Neuronal stem cell (in vitro differentiated cells): ENCODE measurements around the gene TRPM2.

Experiments used
- DNase-seq: peaks from one replicate; pipeline ENCODE4 v3.0.0-alpha.2; 2013; ENCODE audit warnings: low spot score
- H2AFZ ChIP-seq: one replicate; pipeline ENCODE4 v1.6.1; 2013; ENCODE audit warnings: mild to moderate bottlenecking, low read length, inconsistent platforms
- H2AK5ac ChIP-seq: 2 replicates; pipeline ENCODE4 v1.6.1; 2013; ENCODE audit warnings: low read depth, mild to moderate bottlenecking, inconsistent platforms, low read length, moderate library complexity, mixed read lengths
- H2BK120ac ChIP-seq: 2 replicates; pipeline ENCODE4 v1.6.1; 2013; ENCODE audit warnings: low read depth, mild to moderate bottlenecking, inconsistent platforms, low read length, moderate library complexity, mixed read lengths
- H2BK12ac ChIP-seq: one replicate; pipeline ENCODE4 v1.6.1; 2013; ENCODE audit warnings: low read length, inconsistent platforms
- H2BK15ac ChIP-seq: 2 replicates; pipeline ENCODE4 v1.6.1; 2013; ENCODE audit warnings: mild to moderate bottlenecking, low read length, inconsistent platforms, mixed read lengths
- H2BK5ac ChIP-seq: one replicate; pipeline ENCODE4 v1.6.1; 2013; ENCODE audit warnings: inconsistent platforms, mild to moderate bottlenecking, low read length, moderate library complexity
- H3K14ac ChIP-seq: one replicate; pipeline ENCODE4 v1.6.1; 2013; ENCODE audit warnings: low read length, inconsistent platforms
- H3K18ac ChIP-seq: 2 replicates; pipeline ENCODE4 v1.6.1; 2013; ENCODE audit warnings: low read length, inconsistent platforms
- H3K23ac ChIP-seq: 2 replicates; pipeline ENCODE4 v1.6.1; 2013; ENCODE audit warnings: low read depth, mild to moderate bottlenecking, mixed read lengths, low read length, inconsistent platforms; ENCODE audit not compliant: poor library complexity
- H3K27ac ChIP-seq: replicated peaks from 3 replicates; pipeline ENCODE4 v1.5.1; 2013; ENCODE audit warnings: low read length, inconsistent platforms
- H3K27me3 ChIP-seq, 3 experiments: 2 replicates each; pipeline ENCODE4 v1.6.1; 2013; ENCODE audit warnings: low read length in 3 of 3, mild to moderate bottlenecking in 2 of 3, inconsistent platforms in 1 of 3, low read depth in 1 of 3, mixed read lengths in 1 of 3, moderate library complexity in 1 of 3; ENCODE audit not compliant: control insufficient read depth in 3 of 3, insufficient read depth in 3 of 3
- H3K36me3 ChIP-seq, 2 donors: replicated peaks in 1 of 2; 2 replicates each; pipeline ENCODE4 v1.6.1; 2013; ENCODE audit warnings: low read length in 2 of 2; ENCODE audit not compliant: control insufficient read depth in 2 of 2, insufficient read depth in 2 of 2
- H3K4ac ChIP-seq: 2 replicates; pipeline ENCODE4 v1.6.1; 2013; ENCODE audit warnings: inconsistent platforms, mild to moderate bottlenecking, low read length, moderate library complexity
- H3K4me1 ChIP-seq, 2 donors: 1 replicate in 1 of 2; 2 replicates in 1 of 2; pipeline ENCODE4 v1.6.1; 2013; ENCODE audit warnings: low read length in 2 of 2, low read depth in 1 of 2; ENCODE audit not compliant: control insufficient read depth in 2 of 2, insufficient read depth in 1 of 2
- H3K4me2 ChIP-seq: one replicate; pipeline ENCODE4 v1.6.1; 2013; ENCODE audit warnings: mild to moderate bottlenecking, low read length, inconsistent platforms; ENCODE audit not compliant: insufficient read depth, poor library complexity, severe bottlenecking
- H3K4me3 ChIP-seq, 2 donors: 2 replicates each; pipeline ENCODE4 v1.5.1; 2013; ENCODE audit warnings: low read length in 2 of 2, mild to moderate bottlenecking in 2 of 2, inconsistent platforms in 1 of 2, moderate library complexity in 1 of 2
- H3K79me1 ChIP-seq: one replicate; pipeline ENCODE4 v1.6.1; 2013; ENCODE audit warnings: low read depth, mild to moderate bottlenecking, inconsistent platforms, low read length, moderate library complexity
- H3K9ac ChIP-seq: one replicate; pipeline ENCODE4 v1.6.1; 2013; ENCODE audit warnings: mild to moderate bottlenecking, low read depth, low read length, inconsistent platforms; ENCODE audit not compliant: poor library complexity
- H3K9me3 ChIP-seq, 2 donors: replicated peaks in 1 of 2; 2 replicates each; pipeline versions ENCODE3 to v1.6.1; 2013; ENCODE audit warnings: low read length in 2 of 2, mild to moderate bottlenecking in 2 of 2, inconsistent platforms in 1 of 2, low read depth in 1 of 2, mixed read lengths in 1 of 2, moderate library complexity in 1 of 2; ENCODE audit not compliant: control insufficient read depth in 2 of 2, insufficient read depth in 1 of 2
- H4K8ac ChIP-seq: one replicate; pipeline ENCODE4 v1.6.1; 2013; ENCODE audit warnings: low read depth, mild to moderate bottlenecking, inconsistent platforms, low read length, moderate library complexity
- H4K91ac ChIP-seq: one replicate; pipeline ENCODE4 v1.6.1; 2013; ENCODE audit warnings: low read length, low read depth, mild to moderate bottlenecking, inconsistent platforms; ENCODE audit not compliant: poor library complexity
- WGBS, 2 donors: extraction: QIAGEN DNeasy Blood & Tissue Kit; methylation state at CpG; one replicate each; pipeline ENCODE4 v1.1.7; 2013; ENCODE audit warnings: missing lambda C conversion rate in 2 of 2, mixed read lengths in 1 of 2; ENCODE audit not compliant: insufficient read length in 2 of 2, insufficient replicate concordance in 1 of 2; ENCODE audit errors: extremely low coverage in 2 of 2; 5-methylcytosine and 5-hydroxymethylcytosine counted together

Gene TRPM2

GRCh38 chr21:44434936-44435635 lies 81.7 kb downstream of the TRPM2 start:
- H2BK5ac ChIP-seq = peak overlapping the region; percentile 66
- no peak overlapping the region for H3K9ac ChIP-seq
- no peak overlapping the region for H3K27ac ChIP-seq
- no peak overlapping the region for H4K8ac ChIP-seq
- H3K4me1 ChIP-seq = no peaks in the 10 kb centered on the region
- H3K14ac ChIP-seq = no peak overlapping the region
- no peak overlapping the region for H2BK120ac ChIP-seq
- no peak for DNase-seq
- H3K18ac ChIP-seq = peak overlapping the region; percentile 48
- no peaks in the 10 kb centered on the region for H3K36me3 ChIP-seq
- H2BK12ac ChIP-seq = peak overlapping the region; percentile 58
- no peak overlapping the region for H4K91ac ChIP-seq
- no peak overlapping the region for H2AFZ ChIP-seq
- peak overlapping the region; percentile 70 for H2AK5ac ChIP-seq
- H3K27me3 ChIP-seq = peaks cover 0 to 13% (median 0%) of the 10 kb centered on the region in 3 experiments
- H3K4me2 ChIP-seq = no peak overlapping the region
- H3K4me3 ChIP-seq = peak overlapping the region in 1 of 2 donors; percentile 44
- WGBS, 2 donors = no CpG with 5 or more reads among the region's 28 CpGs
- H2BK15ac ChIP-seq = peak overlapping the region; percentile 55
- H3K79me1 ChIP-seq = peaks cover 2% of the 10 kb centered on the region
- H3K9me3 ChIP-seq = peaks cover 0 to under 1% of the 10 kb centered on the region in 2 donors
- H3K23ac ChIP-seq = peak overlapping the region; percentile 2
- no peak overlapping the region for H3K4ac ChIP-seq

DNA sequence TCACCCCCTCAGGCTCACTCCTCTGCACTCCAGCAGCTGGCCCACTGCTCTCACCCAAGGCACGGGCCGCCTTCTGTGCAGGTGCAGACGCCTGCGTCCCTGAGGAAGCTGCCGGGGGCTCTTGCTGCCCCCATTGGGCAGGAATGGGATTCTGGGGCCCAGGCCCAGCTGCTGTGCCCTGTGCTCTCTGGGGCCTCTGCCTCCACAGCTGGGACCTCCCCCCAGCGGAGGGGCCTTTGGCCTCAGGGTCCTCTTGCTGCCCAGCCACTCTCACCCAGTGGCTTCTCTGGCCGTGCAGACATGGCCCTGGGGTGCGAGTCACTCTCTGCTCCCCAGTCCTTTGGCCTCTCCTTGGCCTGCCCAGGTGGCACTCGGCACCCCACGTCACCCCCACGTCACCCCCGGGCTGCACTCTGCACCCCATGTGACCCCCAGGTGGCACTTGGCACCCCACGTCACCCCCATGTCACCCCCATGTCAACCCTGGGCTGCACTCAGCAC lies 82.7 kb downstream of the TRPM2 start:
- Histone ChIP-seq H2BK12ac (no peak overlapping the region), H3K14ac (no peak overlapping the region), H2BK15ac (no peak overlapping the region), H3K9me3 (no peaks in the 10 kb centered on the region), H3K23ac (peak overlapping the region; percentile 65), H4K8ac (no peak overlapping the region), H3K4me1 (no peaks in the 10 kb centered on the region), H2BK5ac (peak overlapping the region; percentile 53), H4K91ac (peak overlapping the region; percentile 30), H3K4me2 (no peak overlapping the region), H3K4ac (no peak overlapping the region), H3K27me3 (peaks cover 0 to 13% (median 0%) of the 10 kb centered on the region in 3 experiments), H3K79me1 (peaks cover 2% of the 10 kb centered on the region), H3K18ac (no peak overlapping the region), H3K4me3 (no peak overlapping the region), H2AK5ac (no peak overlapping the region), H2BK120ac (no peak overlapping the region), H3K27ac (no peak overlapping the region), H3K9ac (peak overlapping the region; percentile 4), H2AFZ (no peak overlapping the region), H3K36me3 (no peaks in the 10 kb centered on the region)
- WGBS, 2 donors = no CpG with 5 or more reads among the region's 13 CpGs
- no peak for DNase-seq

GRCh38 chr21:44436958-44437357 lies 83.5 kb downstream of the TRPM2 start:
- Histone ChIP-seq H2BK12ac (no peak overlapping the region), H2BK120ac (no peak overlapping the region), H3K4me2 (no peak overlapping the region), H3K18ac (no peak overlapping the region), H3K9ac (no peak overlapping the region), H3K23ac (no peak overlapping the region), H3K9me3 (peaks cover 0 to 1% of the 10 kb centered on the region in 2 donors), H3K79me1 (peaks cover 2% of the 10 kb centered on the region), H3K27ac (no peak overlapping the region), H2AFZ (peak overlapping the region; percentile 45), H3K4ac (no peak overlapping the region), H3K4me1 (no peaks in the 10 kb centered on the region), H3K14ac (no peak overlapping the region), H3K4me3 (no peak overlapping the region), H4K91ac (no peak overlapping the region), H3K36me3 (no peaks in the 10 kb centered on the region), H4K8ac (no peak overlapping the region), H2AK5ac (peak overlapping the region; percentile 25), H3K27me3 (peaks cover 0 to 13% (median 0%) of the 10 kb centered on the region in 3 experiments), H2BK5ac (no peak overlapping the region), H2BK15ac (no peak overlapping the region)
- DNase-seq = no peak
- no CpG with 5 or more reads among the region's 18 CpGs for WGBS, 2 donors

- Histone ChIP-seq H2AFZ (peak overlapping the region; percentile 45), H3K4me1 (no peaks in the 10 kb centered on the region), H3K79me1 (peaks cover 2% of the 10 kb centered on the region), H2BK5ac (no peak overlapping the region), H2AK5ac (peak overlapping the region; percentile 25), H3K27me3 (peaks cover 0 to 12% (median 0%) of the 10 kb centered on the region in 3 experiments), H3K4me2 (no peak overlapping the region), H2BK12ac (no peak overlapping the region), H3K9ac (no peak overlapping the region), H2BK120ac (no peak overlapping the region), H3K9me3 (peaks cover 0 to 1% of the 10 kb centered on the region in 2 donors), H3K36me3 (no peaks in the 10 kb centered on the region), H4K91ac (no peak overlapping the region), H4K8ac (no peak overlapping the region), H3K14ac (no peak overlapping the region), H3K23ac (no peak overlapping the region), H3K4me3 (no peak overlapping the region), H3K18ac (no peak overlapping the region), H2BK15ac (no peak overlapping the region), H3K4ac (no peak overlapping the region), H3K27ac (no peak overlapping the region)
- no peak for DNase-seq
- no CpG with 5 or more reads among the region's 5 CpGs for WGBS, 2 donors
Measured at GRCh38 chr21:44437371-44437695, 83.9 kb downstream of the TRPM2 start.
